MM.1S (cell line): ENCODE results near the gene TYW1.

Experiments
- DNase-seq: peaks from one replicate; pipeline ENCODE4 v3.0.0-alpha.2; 2015
- H2AFZ ChIP-seq: fragments of 300-600 bp; sonication (generic); 2 replicates; pipeline ENCODE4 v1.6.0; 2016; ENCODE audit warnings: antibody characterized with exemption, low read length
- H3F3A ChIP-seq: fragments of 300-600 bp; sonication (generic); 2 replicates; pipeline ENCODE4 v1.6.1; 2016; ENCODE audit warnings: mild to moderate bottlenecking, antibody characterized with exemption, low read length, moderate library complexity, mixed read lengths; ENCODE audit not compliant: insufficient read depth
- H3K27ac ChIP-seq: fragments of 300-600 bp; sonication (generic); 2 replicates; pipeline ENCODE4 v1.5.1; 2016; ENCODE audit warnings: mild to moderate bottlenecking, low read length
- H3K27me3 ChIP-seq: fragments of 300-600 bp; sonication (generic); replicated peaks from 2 replicates; pipeline ENCODE4 v1.6.0; 2016; ENCODE audit warnings: low read length; ENCODE audit not compliant: insufficient read depth
- H3K36me3 ChIP-seq: fragments of 300-600 bp; sonication (generic); replicated peaks from 2 replicates; pipeline ENCODE4 v1.6.1; 2016; ENCODE audit warnings: mild to moderate bottlenecking, low read length, mixed read lengths; ENCODE audit not compliant: insufficient read depth
- H3K4me1 ChIP-seq: fragments of 300-600 bp; sonication (generic); 2 replicates; pipeline ENCODE4 v1.6.1; 2016; ENCODE audit warnings: low read length, mixed read lengths
- H3K4me2 ChIP-seq: fragments of 300-600 bp; sonication (generic); 2 replicates; pipeline ENCODE4 v1.6.0; 2016; ENCODE audit warnings: low read depth, low read length
- H3K4me3 ChIP-seq: fragments of 300-600 bp; sonication (generic); 2 replicates; pipeline ENCODE4 v1.5.1; 2016; ENCODE audit warnings: low read length, mixed read lengths
- H3K79me2 ChIP-seq: fragments of 300-600 bp; sonication (generic); 2 replicates; pipeline ENCODE4 v1.6.1; 2016; ENCODE audit warnings: mixed run types, low read length, mixed read lengths
- H3K9ac ChIP-seq: fragments of 300-600 bp; sonication (generic); 2 replicates; pipeline ENCODE4 v1.6.1; 2016; ENCODE audit warnings: low read length, mixed read lengths
- H3K9me2 ChIP-seq: fragments of 300-600 bp; sonication (generic); replicated peaks from 2 replicates; pipeline ENCODE4 v1.6.1; 2016; ENCODE audit warnings: mild to moderate bottlenecking, low read length, mixed read lengths; ENCODE audit not compliant: insufficient read depth
- H3K9me3 ChIP-seq: fragments of 300-600 bp; sonication (generic); replicated peaks from 2 replicates; pipeline ENCODE4 v1.6.1; 2016; ENCODE audit warnings: mild to moderate bottlenecking, low read length, mixed read lengths; ENCODE audit not compliant: insufficient read depth
- H4K20me1 ChIP-seq: fragments of 300-600 bp; sonication (generic); 2 replicates; pipeline ENCODE4 v1.6.1; 2016; ENCODE audit warnings: mild to moderate bottlenecking, low read length, moderate library complexity, mixed read lengths; ENCODE audit not compliant: insufficient read depth
- EZH2 ChIP-seq: fragments of 300-600 bp; sonication (generic); optimal IDR thresholded peaks from 2 replicates; pipeline ENCODE3; 2017; ENCODE audit warnings: low read depth, mild to moderate bottlenecking, antibody characterized with exemption, low read length, mixed read lengths
- EZH2phosphoT487 ChIP-seq: fragments of 300-600 bp; sonication (generic); IDR thresholded peaks from 2 replicates; pipeline ENCODE4 v1.6.1; 2018; ENCODE audit warnings: antibody characterized with exemption, low read length
- TF ChIP-seq, protein P1 (sequence below): fragments of 300-600 bp; sonication (generic); IDR thresholded peaks from 2 replicates; pipeline ENCODE4 v1.5.1; 2016; ENCODE audit warnings: antibody characterized with exemption, low read length, mixed read lengths

The TYW1 gene

DNA sequence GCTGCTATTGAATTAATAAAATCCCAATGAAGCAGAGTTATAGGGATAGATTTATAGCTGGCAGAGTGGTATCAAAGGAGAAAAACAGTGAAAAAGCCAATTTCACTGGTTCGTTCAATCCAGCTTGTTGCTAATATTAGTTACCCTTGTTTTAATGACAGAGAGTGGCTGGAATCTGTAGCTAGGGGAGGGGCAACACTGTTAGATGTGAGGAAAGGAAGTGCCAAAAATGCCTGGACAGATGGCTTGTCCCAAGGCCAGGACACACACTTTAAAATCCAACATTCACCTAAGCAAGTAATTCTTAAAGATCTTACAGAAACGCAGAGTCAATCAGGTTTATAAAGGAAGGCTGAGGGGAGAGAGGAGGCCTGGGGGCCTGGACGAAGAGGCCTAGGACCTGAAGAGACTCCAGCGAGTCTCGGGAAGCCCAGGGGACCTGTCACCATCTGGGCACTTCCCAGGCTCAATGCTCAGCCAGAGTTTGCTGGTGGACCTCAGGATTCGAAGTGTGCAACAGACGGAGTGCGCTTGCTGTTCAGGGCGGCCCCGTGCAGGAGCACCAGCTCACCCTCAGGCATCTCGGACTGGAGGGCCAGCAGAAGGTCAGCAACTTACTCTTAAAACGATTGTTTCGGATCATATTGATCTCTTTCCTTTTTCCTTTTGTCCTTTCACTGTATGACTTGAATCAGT is 38.9 kb upstream of the TYW1 start:
- Histone ChIP-seq H3K79me2 (no peaks in the 10 kb centered on the region), H3K4me3 (no peak overlapping the region), H3F3A (no peaks in the 10 kb centered on the region), H3K36me3 (no peaks in the 10 kb centered on the region), H3K4me2 (no peak overlapping the region), H3K9me3 (no peaks in the 10 kb centered on the region), H3K27ac (no peak overlapping the region), H3K9me2 (no peaks in the 10 kb centered on the region), H3K4me1 (no peaks in the 10 kb centered on the region), H4K20me1 (no peaks in the 10 kb centered on the region), H3K27me3 (no peaks in the 10 kb centered on the region), H2AFZ (no peak overlapping the region), H3K9ac (no peak overlapping the region)
- TF ChIP-seq EZH2 (no peak), EZH2phosphoT487 (no peak)
- TF ChIP-seq, protein P1, sequence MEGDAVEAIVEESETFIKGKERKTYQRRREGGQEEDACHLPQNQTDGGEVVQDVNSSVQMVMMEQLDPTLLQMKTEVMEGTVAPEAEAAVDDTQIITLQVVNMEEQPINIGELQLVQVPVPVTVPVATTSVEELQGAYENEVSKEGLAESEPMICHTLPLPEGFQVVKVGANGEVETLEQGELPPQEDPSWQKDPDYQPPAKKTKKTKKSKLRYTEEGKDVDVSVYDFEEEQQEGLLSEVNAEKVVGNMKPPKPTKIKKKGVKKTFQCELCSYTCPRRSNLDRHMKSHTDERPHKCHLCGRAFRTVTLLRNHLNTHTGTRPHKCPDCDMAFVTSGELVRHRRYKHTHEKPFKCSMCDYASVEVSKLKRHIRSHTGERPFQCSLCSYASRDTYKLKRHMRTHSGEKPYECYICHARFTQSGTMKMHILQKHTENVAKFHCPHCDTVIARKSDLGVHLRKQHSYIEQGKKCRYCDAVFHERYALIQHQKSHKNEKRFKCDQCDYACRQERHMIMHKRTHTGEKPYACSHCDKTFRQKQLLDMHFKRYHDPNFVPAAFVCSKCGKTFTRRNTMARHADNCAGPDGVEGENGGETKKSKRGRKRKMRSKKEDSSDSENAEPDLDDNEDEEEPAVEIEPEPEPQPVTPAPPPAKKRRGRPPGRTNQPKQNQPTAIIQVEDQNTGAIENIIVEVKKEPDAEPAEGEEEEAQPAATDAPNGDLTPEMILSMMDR, result no peak
- no peak for DNase-seq

DNA sequence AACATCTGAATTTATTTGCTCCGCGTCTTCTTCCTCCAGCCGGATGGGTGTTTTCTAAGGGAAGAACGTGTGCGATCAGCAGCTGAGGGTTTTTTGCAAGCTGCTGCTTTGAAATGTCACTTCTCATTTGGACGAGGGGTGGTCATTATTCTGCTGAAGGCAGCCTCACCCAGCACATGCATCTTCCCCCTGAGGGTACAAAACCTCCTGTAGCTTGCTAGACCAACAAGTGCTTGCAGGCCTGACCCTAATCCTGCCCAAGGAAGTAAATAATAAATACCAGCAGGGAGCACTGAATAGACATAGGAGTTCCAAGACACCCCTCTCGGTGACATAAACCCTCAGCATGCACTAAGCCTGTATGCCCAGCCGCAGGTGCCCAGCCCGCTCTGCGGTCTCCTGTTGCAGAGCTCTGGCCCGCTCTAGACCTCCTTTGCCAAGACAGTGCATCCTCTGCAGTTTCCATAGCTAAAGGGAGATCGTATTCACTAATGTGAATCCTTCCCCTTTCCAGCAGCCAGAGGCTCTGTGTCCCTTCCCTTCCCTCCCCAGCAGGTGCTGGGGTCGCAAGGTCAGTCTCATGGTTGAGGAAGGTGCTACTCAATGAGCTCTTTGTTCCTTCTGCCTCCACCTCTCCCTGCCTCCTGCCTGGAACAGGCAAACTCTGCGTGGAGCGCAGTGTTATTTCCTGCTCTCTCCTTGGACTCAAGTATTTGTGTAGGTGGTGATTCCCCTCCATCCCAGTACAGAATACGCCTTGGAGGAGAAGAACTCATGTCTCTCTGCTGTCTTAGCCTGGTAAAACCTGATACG is 37.9 kb upstream of the TYW1 start:
- no peak overlapping the region for H3K4me2 ChIP-seq
- no peaks in the 10 kb centered on the region for H3K36me3 ChIP-seq
- no peaks in the 10 kb centered on the region for H3K9me3 ChIP-seq
- H3K9ac ChIP-seq, result no peak overlapping the region
- H3K27ac ChIP-seq, result no peak overlapping the region
- no peaks in the 10 kb centered on the region for H4K20me1 ChIP-seq
- H3K79me2 ChIP-seq, result no peaks in the 10 kb centered on the region
- H2AFZ ChIP-seq, result no peak overlapping the region
- no peaks in the 10 kb centered on the region for H3K4me1 ChIP-seq
- no peaks in the 10 kb centered on the region for H3K27me3 ChIP-seq
- no peaks in the 10 kb centered on the region for H3K9me2 ChIP-seq
- H3F3A ChIP-seq, result no peaks in the 10 kb centered on the region
- no peak overlapping the region for H3K4me3 ChIP-seq
- no peak for DNase-seq
- TF ChIP-seq EZH2 (no peak), EZH2phosphoT487 (no peak)
- TF ChIP-seq, protein P1, result no peak

DNA sequence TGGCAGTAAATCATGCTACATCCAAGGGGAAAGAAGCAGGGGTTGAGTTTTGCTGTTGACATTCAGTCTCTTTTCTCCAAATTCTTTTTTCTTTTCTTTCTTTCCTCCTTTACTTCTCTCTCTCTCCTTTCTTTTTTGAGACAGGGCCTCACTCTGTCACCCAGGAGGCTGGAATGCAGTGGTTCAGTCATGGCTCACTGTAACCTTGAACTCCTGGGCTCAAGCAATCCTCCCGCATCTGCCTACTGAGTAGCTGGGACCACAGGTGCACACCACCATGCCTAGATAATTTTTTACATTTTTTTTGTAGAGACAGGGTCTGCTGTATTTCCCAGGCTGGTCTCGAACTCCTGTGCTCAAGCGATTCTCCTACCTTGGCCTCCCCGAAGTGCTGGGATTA is 36.4 kb upstream of the TYW1 start:
- no peaks in the 10 kb centered on the region for H4K20me1 ChIP-seq
- no peaks in the 10 kb centered on the region for H3K4me1 ChIP-seq
- no peak overlapping the region for H3K4me3 ChIP-seq
- no peaks in the 10 kb centered on the region for H3K79me2 ChIP-seq
- H3K27ac ChIP-seq, result no peak overlapping the region
- H3K4me2 ChIP-seq, result no peak overlapping the region
- H3K27me3 ChIP-seq, result no peaks in the 10 kb centered on the region
- H3K9me2 ChIP-seq, result no peaks in the 10 kb centered on the region
- DNase-seq, result no peak
- no peaks in the 10 kb centered on the region for H3K36me3 ChIP-seq
- no peak overlapping the region for H2AFZ ChIP-seq
- TF ChIP-seq EZH2, result no peak
- TF ChIP-seq, protein P1, result no peak
- H3F3A ChIP-seq, result no peaks in the 10 kb centered on the region
- H3K9me3 ChIP-seq, result no peaks in the 10 kb centered on the region
- H3K9ac ChIP-seq, result no peak overlapping the region
